SKM-1 treated with dmso at 0.1 percent for 144 hours (cell line): ENCODE results near the gene CEP192.
"Not testable (repeated sequence)": the region's sequence is repeated elsewhere in the genome, so short reads cannot be mapped to it uniquely, and the experiment has no call there.

Source experiments
- DNase-seq: peaks from one replicate; lab custom pipeline; 2025; ENCODE audit not compliant: unreplicated experiment; lab: John Stamatoyannopoulos, UW

The CEP192 gene, protein sequence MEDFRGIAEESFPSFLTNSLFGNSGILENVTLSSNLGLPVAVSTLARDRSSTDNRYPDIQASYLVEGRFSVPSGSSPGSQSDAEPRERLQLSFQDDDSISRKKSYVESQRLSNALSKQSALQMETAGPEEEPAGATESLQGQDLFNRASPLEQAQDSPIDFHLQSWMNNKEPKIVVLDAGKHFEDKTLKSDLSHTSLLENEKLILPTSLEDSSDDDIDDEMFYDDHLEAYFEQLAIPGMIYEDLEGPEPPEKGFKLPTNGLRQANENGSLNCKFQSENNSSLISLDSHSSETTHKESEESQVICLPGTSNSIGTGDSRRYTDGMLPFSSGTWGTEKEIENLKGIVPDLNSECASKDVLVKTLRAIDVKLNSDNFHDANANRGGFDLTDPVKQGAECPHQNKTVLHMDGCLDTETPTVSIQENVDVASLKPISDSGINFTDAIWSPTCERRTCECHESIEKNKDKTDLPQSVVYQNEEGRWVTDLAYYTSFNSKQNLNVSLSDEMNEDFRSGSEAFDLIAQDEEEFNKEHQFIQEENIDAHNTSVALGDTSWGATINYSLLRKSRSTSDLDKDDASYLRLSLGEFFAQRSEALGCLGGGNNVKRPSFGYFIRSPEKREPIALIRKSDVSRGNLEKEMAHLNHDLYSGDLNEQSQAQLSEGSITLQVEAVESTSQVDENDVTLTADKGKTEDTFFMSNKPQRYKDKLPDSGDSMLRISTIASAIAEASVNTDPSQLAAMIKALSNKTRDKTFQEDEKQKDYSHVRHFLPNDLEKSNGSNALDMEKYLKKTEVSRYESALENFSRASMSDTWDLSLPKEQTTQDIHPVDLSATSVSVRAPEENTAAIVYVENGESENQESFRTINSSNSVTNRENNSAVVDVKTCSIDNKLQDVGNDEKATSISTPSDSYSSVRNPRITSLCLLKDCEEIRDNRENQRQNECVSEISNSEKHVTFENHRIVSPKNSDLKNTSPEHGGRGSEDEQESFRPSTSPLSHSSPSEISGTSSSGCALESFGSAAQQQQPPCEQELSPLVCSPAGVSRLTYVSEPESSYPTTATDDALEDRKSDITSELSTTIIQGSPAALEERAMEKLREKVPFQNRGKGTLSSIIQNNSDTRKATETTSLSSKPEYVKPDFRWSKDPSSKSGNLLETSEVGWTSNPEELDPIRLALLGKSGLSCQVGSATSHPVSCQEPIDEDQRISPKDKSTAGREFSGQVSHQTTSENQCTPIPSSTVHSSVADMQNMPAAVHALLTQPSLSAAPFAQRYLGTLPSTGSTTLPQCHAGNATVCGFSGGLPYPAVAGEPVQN (N-terminal part only)

DNA sequence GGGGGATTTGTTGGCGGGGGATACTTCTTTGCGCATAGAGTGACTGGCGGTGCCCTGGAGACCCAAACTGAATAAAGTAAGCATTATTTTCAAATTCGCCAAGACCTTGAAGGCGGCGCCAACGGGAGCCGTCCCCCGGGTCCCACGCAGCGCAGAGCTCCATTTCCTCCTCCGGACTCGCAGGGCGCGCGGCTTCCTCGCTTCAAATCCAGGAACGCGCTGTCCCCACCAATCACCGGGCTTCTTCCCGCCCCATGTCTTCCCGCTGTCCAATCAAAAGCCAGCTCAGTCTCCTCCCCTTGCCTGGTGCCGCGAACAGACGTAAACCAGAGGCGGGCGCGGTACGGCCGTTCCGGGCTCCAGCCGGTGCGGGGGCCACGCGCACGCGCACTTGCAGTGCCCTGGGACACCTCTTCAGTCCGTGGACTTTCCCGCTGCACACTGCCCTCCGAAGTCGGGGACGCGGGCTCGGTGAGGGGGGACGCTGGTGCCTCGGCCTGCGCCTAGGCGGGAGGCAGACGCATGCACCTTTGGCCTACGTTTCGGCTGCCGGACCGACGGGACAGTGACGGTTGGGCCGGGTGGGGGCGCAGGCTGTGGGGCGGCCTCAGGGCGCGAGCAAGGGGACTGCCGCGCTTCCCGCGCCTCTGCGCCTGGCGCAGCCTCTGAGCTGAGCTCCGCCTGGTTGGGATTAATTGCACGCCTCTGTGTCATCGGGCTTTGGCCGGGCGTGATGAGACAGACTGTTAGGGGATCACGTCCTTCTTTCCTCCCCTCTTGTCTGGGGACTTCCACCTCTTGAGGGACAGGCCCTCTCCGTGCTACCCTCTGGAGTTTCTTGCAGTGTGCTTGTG lies at the start of gene CEP192:
TSS of gene CEP192 (plus strand) at position 396 of the 854 bp plus-strand sequence. CDS start 8,063 bp downstream, outside the sequence.
- peak; percentile 99 for DNase-seq

DNA sequence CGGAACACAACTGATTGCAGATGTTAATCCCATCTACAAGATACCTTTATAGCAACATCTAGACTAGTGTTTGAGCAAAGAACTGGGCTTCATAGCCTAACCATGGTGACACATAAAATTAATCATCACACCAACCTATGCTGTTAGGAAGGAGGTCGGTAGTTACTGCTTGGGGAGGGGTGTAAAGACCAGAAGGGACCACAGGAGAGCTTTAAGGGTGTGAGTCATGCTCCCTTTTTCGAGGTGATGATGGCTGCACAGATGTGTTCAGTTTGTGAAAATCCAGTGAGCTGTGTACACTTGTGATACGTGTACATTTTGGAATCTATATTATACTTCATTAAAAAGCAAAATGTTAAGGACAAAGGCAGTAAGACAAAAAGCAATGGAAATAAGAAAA lies 47.9 kb upstream of the CEP192 start:
- DNase-seq, result no peak

DNA sequence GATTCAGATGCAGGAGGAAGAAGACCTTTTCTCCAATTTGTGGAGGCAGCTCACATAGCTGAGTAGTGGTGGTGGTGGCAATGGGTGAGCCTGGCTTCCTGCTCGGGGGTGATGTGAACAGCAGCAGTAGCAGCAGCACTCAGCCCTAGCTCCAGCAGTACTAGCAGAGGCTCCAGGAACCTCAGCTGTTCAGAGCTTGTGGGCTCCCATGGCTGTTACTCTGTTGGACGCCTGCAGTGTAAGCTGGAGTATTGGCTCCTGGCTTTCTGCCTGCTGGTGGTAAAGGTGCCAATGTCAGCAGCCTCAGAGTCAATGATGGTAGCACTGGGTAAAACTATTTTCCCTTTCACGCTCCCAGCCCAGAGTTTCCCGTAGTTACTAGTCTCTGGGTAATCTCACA lies 46.5 kb upstream of the CEP192 start:
- DNase-seq, result no peak

DNA sequence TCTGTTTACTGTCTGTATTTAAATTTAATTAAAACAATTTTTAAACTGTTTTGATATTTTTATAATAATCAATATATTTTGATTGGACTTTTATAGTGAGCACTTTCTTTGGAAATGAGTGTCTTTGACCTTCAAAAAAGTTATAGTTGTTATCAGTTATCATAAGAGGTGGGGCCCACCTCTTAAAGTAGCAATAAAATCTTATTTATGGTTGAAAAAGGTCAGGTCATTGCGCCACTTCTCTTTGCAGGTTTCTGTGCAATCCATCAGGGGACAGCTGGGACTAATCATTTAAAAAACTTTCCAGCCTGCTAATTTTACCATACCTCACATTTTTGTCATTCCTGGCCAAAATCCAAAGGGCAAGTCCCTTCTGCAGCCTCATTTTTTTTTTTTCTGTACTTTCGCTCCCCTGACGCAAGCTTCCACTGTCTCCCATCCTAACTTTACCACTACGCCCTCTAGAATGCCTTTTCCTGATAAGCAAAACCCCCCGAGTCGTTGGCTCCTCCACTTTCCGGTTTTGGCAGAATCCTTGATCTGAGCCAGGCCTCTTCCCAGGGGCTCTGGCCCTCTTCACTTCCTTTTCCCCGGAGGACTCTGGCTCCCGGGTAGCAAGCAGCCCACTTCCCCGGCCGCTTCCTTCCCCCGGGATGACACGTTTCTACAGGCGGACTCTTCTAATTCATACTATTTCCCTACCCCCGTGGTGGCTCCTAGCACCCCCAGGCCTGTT lies 44.4 kb upstream of the CEP192 start:
- DNase-seq, result no peak

DNA sequence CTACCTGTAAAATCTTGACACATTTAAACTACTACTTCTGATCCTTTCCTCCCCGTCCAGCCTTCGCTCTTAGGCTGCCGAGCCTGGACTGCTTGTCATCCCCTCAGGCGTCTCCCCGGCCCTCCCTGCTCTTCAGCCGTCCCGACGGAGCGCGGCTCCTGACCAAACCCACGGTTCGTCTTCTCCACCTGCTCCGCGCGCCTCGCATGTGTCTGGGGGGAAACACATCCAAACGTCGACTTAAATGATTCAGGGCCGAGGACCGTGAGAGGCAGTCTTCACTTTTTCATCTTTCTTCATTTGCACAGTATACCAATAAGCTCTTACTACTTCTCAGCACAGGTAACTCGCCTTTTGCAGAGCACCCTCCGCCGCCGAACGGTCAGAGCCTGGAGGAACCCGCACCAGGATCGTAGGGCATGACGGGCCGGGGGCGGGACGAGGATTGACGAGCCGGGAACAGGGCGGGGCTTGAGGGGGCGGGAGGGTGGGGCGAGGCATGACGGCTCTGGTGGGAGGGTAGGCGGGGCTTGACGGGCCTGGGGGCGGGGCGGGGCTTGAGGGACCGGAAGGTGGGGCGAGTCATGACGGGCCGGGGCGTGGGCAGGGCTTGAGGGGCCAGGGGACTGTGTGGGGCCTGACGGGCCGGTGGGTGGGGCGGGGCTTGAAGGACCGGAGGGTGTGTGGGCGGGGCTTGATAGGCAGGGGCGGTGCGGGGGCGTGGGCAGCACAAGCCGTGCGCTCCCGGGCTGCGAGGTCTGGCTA lies 43.7 kb upstream of the CEP192 start, which contains the start of gene SEH1L:
TSS of gene SEH1L (plus strand) at position 727 of the 765 bp plus-strand sequence. CDS start 111 bp downstream, outside the sequence.
- DNase-seq, result peak; percentile 91

DNA sequence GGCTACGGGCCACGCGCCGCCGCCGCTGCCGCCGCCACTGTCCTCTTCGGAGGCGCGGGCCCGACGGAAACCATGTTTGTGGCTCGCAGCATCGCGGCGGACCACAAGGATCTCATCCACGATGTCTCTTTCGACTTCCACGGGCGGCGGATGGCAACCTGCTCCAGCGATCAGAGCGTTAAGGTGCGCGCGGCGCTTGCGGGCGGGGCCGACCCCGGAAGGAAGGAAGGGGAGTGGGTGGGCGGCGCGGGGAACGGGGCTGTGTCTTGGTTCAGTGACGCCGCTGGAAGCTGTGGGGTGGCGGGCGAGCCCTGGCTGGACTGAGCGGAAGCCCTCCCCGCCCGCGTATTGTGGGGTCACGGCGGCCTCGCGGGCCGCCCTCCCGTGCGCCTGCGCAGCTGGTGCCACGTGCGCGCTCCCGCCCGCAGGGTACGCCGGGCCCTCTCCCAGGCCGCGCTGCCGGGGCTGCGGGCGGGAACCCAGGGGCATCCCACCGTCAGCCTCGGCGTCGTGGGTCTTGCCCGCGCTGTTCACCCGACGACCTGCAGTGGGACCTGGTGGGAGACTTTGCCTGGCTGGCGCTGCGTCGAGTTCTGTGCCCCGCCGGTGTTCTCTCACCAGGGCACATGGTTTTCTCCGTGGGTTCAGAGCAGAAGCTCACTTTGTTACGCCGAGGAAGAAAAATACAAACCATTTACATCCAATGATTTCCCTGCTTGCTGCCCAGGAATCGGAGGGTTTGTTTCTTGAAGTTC lies 42.9 kb upstream of the CEP192 start:
- DNase-seq, result peak; percentile 90

DNA sequence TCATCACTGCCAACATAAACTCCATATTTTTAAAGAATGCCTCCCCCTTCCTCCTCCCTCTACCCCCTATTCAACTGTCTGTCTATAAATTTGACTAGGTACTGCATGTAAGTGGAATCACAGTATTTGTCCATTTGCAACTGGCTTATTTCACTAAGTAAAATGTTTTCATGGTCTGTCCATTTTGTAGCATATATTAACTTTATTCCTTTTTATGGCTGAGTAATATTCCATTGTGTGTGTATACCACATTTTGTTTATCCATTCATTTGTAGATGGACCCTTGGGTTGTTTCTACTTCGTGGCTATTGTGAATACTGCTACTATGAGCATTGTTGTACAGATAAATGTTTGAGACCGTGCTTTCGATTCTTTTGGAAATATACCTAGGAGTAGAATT lies 32.7 kb upstream of the CEP192 start:
- DNase-seq, result no peak

DNA sequence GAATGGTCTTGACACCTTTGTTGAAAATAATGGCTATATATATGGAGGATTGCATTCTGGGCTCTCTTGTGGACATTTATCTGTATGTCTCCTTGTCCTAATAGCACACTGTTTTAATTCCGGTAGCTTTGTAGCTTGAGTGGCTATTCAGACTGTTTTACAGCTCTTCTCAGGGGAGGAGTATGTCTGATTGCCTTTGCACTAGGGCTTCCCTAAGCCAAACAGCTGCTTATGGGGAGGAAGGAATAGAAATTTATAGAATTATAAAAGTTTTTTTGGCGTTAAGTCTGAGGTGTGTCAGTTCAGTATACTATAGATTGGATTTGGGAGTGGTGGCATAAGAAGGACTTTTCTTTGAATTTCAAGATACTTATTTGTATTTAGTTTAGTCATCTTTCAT lies 30.8 kb upstream of the CEP192 start:
- no peak for DNase-seq

DNA sequence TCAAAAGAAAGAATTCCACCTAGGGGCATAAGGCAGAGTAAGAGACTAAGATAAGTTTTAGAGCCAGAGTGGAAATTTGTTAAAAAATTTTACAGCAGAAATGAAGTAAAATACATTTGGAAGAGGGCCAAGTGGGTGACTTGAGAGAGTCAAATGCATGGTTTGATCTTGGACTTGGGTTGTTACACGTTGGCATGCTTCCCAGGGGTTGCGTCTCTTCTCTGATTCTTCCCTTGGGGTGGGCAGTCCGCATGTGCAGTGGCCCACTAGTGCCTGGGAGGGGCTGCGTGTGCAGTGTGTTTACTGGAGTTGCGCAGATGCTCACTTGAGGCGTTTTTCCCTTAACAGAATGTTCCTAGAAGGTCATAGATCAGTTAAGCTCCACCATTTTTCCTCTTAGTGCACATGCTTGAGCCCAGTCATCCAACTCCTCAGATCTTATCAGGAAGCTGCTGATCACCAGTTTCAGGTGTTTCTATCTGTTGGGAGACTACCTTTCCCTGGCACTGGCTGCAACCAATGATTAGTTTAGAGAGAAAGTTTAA lies 30.2 kb upstream of the CEP192 start:
- no peak for DNase-seq

DNA sequence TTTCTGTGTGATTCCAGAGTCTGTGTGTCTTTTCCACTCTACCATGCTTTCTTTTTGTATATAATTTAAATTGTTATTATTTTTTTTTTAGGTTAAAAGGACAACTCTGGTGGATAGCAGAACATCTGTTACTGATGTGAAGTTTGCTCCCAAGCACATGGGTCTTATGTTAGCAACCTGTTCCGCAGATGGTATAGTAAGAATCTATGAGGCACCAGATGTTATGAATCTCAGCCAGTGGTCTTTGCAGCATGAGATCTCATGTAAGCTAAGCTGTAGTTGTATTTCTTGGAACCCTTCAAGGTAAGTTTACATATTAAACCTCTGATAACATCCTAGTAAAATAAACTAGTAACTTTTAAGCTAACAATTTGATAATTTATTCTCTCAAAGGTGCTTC lies 28.1 kb upstream of the CEP192 start:
- DNase-seq, result no peak

DNA sequence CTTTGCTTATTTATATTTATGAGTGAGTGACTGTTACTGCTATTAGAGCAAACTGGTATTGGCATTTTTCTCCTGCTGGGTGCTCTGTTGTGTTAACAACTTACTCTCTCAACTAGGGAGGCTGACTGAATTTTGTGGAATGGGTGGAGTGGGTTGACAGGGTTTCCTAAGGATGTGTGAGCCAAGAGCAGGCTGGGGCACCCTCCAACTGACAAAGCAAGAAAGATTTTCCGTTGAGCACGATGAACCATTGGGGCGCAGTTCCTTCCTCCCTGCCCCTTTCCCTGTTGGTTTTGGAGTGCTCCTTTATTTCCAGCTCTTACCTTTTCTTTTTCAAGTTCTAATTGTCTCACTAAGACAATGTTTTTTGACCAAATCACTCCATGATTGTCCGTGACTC lies 23.0 kb upstream of the CEP192 start:
- DNase-seq, result no peak

DNA sequence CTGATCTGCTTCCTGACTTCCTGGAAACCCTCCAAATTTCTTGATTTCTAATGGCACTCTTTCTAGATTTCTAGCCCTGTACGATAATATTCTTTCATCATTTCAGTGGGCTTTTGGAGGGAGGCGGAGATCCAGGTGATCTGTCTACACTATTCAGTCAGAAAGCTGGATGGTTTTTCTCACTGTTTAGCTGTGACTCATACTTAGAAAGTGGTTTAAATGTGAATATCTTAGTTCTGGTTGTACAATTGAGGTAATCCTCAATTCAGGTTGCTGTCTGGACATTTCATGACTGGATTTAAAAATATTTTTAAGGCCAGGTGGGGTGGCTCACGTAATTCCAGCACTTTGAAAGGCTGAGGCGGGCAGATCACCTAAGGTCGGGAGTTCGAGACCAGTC lies 22.5 kb upstream of the CEP192 start:
- no peak for DNase-seq

DNA sequence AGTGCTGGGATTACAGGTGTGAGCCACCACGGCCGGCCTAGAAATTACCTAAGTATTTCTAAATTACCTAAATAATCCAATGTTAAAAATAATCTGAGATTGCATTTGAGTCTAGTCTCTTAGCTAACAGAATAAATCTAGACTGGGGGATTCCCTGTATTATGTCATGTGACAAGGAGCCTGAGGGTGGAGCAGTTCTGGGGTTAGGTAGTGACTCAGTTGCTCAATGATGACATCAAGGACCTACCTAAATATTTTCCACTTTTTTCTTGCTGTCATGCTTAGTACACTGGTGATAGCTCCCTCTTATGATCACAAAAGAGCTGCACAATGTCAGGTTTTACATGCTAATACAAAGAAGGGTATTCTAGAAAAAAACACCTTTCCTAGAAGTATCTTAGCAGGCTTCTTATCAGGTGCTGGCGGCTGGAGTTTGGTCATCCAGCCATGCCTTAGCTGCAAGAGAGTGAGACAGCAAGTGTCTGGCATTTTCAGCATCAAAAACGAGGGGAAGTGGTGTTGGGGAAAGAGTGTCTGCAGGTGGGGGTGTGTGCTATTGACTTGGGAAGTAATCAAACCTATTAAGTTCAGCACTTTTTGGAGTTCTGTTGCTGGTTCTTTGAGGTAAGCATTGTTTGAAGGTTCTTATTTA lies 17.5 kb upstream of the CEP192 start:
- no peak for DNase-seq

DNA sequence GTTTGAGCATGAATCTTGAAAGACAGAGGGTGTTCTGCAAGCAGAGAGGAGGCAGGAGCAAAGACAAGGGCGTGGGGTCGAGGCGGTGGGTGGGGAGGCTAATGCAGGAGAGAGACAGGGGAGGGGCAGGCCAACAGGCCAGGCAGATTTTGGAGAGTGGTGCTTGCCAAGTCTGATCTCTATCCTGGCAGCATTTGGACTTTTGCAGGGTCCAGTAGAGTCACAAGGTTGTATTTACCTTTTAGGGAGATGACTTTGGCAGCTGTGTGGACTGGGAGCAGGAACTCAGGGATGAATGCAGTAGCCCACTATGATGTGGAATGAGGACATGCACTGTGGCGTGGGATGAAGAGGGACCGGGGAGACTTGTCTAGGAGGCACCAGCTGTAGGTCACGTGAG lies 15.7 kb upstream of the CEP192 start:
- no peak for DNase-seq

DNA sequence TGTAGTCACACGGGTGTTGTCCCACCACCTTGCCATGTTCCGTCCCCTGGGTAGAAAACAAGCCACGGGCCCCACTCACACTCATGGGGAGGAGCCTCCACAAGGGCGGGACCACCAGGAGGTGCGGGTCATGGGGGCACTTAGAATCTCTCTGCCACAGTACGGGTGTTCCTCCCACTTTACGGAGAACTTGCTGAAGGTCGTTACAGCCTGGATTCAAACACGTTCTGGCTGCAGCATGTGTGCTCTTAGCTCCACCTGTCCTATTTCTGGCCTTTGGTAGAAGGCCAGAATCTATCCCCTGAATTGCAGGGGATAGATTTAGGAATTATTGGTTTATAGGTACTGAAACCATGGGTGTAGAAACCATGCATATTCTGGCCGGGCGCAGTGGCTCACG lies 14.9 kb upstream of the CEP192 start:
- no peak for DNase-seq

DNA sequence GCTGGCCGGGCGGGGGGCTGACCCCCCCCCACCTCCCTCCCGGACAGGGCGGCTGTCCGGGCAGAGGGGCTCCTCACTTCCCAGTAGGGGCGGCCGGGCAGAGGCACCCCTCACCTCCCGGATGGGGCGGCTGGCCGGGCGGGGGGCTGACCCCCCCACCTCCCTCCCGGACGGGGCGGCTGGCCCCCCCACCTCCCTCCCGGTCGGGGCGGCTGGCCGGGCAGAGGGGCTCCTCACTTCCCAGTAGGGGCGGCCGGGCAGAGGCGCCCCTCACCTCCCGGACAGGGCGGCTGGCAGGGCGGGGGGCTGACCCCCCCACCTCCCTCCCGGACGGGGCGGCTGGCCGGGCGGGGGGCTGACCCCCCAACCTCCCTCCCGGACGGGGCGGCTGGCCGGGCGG lies 11.1 kb upstream of the CEP192 start:
- not testable (repeated sequence) for DNase-seq

DNA sequence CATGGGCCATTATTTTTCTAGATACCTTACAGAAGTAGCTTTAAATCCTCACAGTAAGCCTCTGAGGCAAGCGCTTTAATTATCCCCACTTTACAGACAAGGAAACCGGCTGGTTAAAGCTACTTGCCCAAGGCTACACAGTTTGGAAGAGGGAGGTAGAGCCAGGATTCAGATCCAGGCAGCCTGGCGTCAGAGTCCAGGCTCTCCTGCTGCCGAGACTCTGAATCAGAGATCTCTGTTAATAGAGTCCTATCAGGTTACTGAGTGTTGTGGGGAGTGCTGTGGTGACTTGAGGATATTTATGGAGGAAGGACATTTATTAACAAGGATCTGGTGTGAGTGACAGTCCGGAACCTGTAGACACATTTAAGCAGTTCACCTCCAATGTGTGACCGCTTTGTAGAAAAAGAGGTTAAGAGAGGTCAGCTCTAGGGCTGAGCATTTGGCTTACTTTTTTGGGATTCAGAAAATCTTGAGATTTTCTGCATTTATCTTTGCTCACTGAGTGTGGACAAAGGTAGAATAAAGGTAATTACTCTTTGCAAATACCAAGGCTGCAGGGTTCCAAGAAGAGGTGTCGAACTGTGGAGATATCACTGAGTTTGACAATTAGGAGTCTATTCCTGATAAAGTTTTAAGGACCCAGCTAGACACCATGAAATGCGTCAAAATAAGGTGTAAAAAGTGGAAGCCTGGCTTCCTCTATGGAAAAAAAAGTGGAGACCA lies 1.6 kb upstream of the CEP192 start:
- no peak for DNase-seq
